Measurements from ENCODE around the gene FNBP1.

The FNBP1 gene

DNA sequence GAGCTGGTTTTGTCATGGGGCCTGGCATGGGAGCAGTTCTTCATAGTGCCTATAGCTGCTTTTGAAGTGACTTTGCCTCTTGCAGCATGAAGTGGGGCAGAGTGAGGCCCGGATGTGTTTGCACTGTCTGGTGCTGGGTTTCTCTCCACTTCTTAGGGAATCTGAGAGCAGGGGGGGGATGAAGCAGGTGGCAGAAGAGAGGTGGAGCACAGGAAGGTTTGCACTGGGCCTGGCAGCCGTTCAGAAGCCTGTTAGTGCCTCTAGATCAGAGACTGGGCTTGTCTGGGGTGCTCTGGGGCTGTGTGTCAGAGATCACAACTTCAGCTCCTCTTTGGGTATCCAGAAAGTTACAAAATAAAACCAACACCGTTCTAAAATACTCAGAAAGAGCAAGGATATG, 189.4 kb downstream of the FNBP1 start:
- H3K9me3 ChIP-seq (replicated peaks in 1 of 2; ENCODE audit: control insufficient read depth in 2 of 2, insufficient read depth in 1 of 2, low read depth in 1 of 2, low read length in 2 of 2): no peaks in the 10 kb centered on the region
- no peak overlapping the region for H2BK12ac ChIP-seq (ENCODE audit: low read length)
- H3K14ac ChIP-seq (ENCODE audit: low read length): no peak overlapping the region
- no peak overlapping the region for H3K4ac ChIP-seq (ENCODE audit: low read length)
- WGBS, 2 donors (ENCODE audit: extremely low coverage in 2 of 2, insufficient read length in 2 of 2, insufficient replicate concordance in 1 of 2): no CpG with 5 or more reads among the region's 3 CpGs
- H3K27ac ChIP-seq (replicated peaks; ENCODE audit: low read length): no peak overlapping the region
- no peak overlapping the region for H2AFZ ChIP-seq (ENCODE audit: low read length)
- no peak overlapping the region for H3K4me2 ChIP-seq (ENCODE audit: insufficient read depth, low read length, poor library complexity, severe bottlenecking)
- no peaks in the 10 kb centered on the region for H3K4me1 ChIP-seq (ENCODE audit: control insufficient read depth in 2 of 2, insufficient read depth in 1 of 2, low read depth in 1 of 2, low read length in 2 of 2)
- no peak overlapping the region for H2BK120ac ChIP-seq (ENCODE audit: low read depth, low read length)
- peaks cover 16 to 68% of the 10 kb centered on the region in 2 donors for H3K36me3 ChIP-seq (replicated peaks in 1 of 2; ENCODE audit: control insufficient read depth in 2 of 2, insufficient read depth in 2 of 2, low read length in 2 of 2)
- no peak overlapping the region for H4K8ac ChIP-seq (ENCODE audit: low read depth, low read length)
- H4K91ac ChIP-seq (ENCODE audit: low read depth, low read length, poor library complexity): no peak overlapping the region
- DNase-seq (ENCODE audit: low spot score): no peak
- H3K27me3 ChIP-seq (ENCODE audit: control insufficient read depth in 3 of 3, insufficient read depth in 3 of 3, low read depth in 1 of 3, low read length in 3 of 3): no peaks in the 10 kb centered on the region
- no peak overlapping the region for H3K18ac ChIP-seq (ENCODE audit: low read length)
- H3K4me3 ChIP-seq (ENCODE audit: low read length in 2 of 2): no peak overlapping the region
- H3K79me1 ChIP-seq (ENCODE audit: low read depth, low read length): no peaks in the 10 kb centered on the region
- no peak overlapping the region for H2AK5ac ChIP-seq (ENCODE audit: low read depth, low read length)
- H3K23ac ChIP-seq (ENCODE audit: low read depth, low read length, poor library complexity): no peak overlapping the region
- H2BK15ac ChIP-seq (ENCODE audit: low read length): no peak overlapping the region
- no peak overlapping the region for H2BK5ac ChIP-seq (ENCODE audit: low read length)
- H3K9ac ChIP-seq (ENCODE audit: low read depth, low read length, poor library complexity): no peak overlapping the region

DNA sequence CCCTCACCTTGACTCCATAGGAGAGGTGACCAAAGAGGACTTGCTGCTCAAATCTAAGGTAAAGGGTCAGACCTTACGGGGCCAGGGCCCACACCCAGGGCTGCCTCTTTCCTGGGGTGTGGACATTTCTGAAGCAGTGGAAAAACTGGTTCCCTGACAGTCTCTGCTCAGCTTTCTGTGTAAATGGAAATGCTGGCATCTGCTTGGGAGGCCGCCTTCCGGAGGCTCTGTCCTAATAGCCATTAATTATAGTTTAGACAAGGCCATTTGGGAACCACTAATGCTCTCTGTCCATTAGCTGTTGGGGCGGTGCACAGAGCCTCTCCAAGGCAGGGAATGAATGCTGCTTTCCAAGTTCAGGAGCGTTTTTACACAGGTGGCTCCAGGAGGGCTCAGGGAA, 190.4 kb downstream of the FNBP1 start:
- no peaks in the 10 kb centered on the region for H3K27me3 ChIP-seq (ENCODE audit: control insufficient read depth in 3 of 3, insufficient read depth in 3 of 3, low read depth in 1 of 3, low read length in 3 of 3)
- H3K14ac ChIP-seq (ENCODE audit: low read length): no peak overlapping the region
- no peak overlapping the region for H3K4me2 ChIP-seq (ENCODE audit: insufficient read depth, low read length, poor library complexity, severe bottlenecking)
- H2AFZ ChIP-seq (ENCODE audit: low read length): no peak overlapping the region
- no peak overlapping the region for H3K9ac ChIP-seq (ENCODE audit: low read depth, low read length, poor library complexity)
- H3K4me3 ChIP-seq (ENCODE audit: low read length in 2 of 2): no peak overlapping the region
- DNase-seq (ENCODE audit: low spot score): no peak
- peaks cover 11 to 59% of the 10 kb centered on the region in 2 donors for H3K36me3 ChIP-seq (replicated peaks in 1 of 2; ENCODE audit: control insufficient read depth in 2 of 2, insufficient read depth in 2 of 2, low read length in 2 of 2)
- no peak overlapping the region for H2BK120ac ChIP-seq (ENCODE audit: low read depth, low read length)
- H2AK5ac ChIP-seq (ENCODE audit: low read depth, low read length): no peak overlapping the region
- WGBS, 2 donors (ENCODE audit: extremely low coverage in 2 of 2, insufficient read length in 2 of 2, insufficient replicate concordance in 1 of 2): no CpG with 5 or more reads among the region's 5 CpGs
- no peak overlapping the region for H3K18ac ChIP-seq (ENCODE audit: low read length)
- H4K8ac ChIP-seq (ENCODE audit: low read depth, low read length): no peak overlapping the region
- no peaks in the 10 kb centered on the region for H3K4me1 ChIP-seq (ENCODE audit: control insufficient read depth in 2 of 2, insufficient read depth in 1 of 2, low read depth in 1 of 2, low read length in 2 of 2)
- H2BK12ac ChIP-seq (ENCODE audit: low read length): no peak overlapping the region
- no peaks in the 10 kb centered on the region for H3K9me3 ChIP-seq (replicated peaks in 1 of 2; ENCODE audit: control insufficient read depth in 2 of 2, insufficient read depth in 1 of 2, low read depth in 1 of 2, low read length in 2 of 2)
- no peak overlapping the region for H2BK5ac ChIP-seq (ENCODE audit: low read length)
- H4K91ac ChIP-seq (ENCODE audit: low read depth, low read length, poor library complexity): no peak overlapping the region
- H3K79me1 ChIP-seq (ENCODE audit: low read depth, low read length): no peaks in the 10 kb centered on the region
- H3K27ac ChIP-seq (replicated peaks; ENCODE audit: low read length): no peak overlapping the region
- no peak overlapping the region for H2BK15ac ChIP-seq (ENCODE audit: low read length)
- no peak overlapping the region for H3K4ac ChIP-seq (ENCODE audit: low read length)
- no peak overlapping the region for H3K23ac ChIP-seq (ENCODE audit: low read depth, low read length, poor library complexity)

- Histone ChIP-seq H3K4me2 (ENCODE audit: insufficient read depth, low read length, poor library complexity, severe bottlenecking) (no peak overlapping the region), H2BK12ac (ENCODE audit: low read length) (no peak overlapping the region), H3K36me3 (replicated peaks in 1 of 2; ENCODE audit: control insufficient read depth in 2 of 2, insufficient read depth in 2 of 2, low read length in 2 of 2) (peaks cover 11 to 59% of the 10 kb centered on the region in 2 donors), H3K79me1 (ENCODE audit: low read depth, low read length) (no peaks in the 10 kb centered on the region), H4K8ac (ENCODE audit: low read depth, low read length) (no peak overlapping the region), H2BK120ac (ENCODE audit: low read depth, low read length) (no peak overlapping the region), H3K27ac (replicated peaks; ENCODE audit: low read length) (no peak overlapping the region), H3K27me3 (ENCODE audit: control insufficient read depth in 3 of 3, insufficient read depth in 3 of 3, low read depth in 1 of 3, low read length in 3 of 3) (no peaks in the 10 kb centered on the region), H3K9ac (ENCODE audit: low read depth, low read length, poor library complexity) (no peak overlapping the region), H2AK5ac (ENCODE audit: low read depth, low read length) (no peak overlapping the region), H3K18ac (ENCODE audit: low read length) (no peak overlapping the region), H3K4me3 (ENCODE audit: low read length in 2 of 2) (no peak overlapping the region), H2BK5ac (ENCODE audit: low read length) (no peak overlapping the region), H2AFZ (ENCODE audit: low read length) (no peak overlapping the region), H3K4ac (ENCODE audit: low read length) (no peak overlapping the region), H2BK15ac (ENCODE audit: low read length) (no peak overlapping the region), H3K9me3 (replicated peaks in 1 of 2; ENCODE audit: control insufficient read depth in 2 of 2, insufficient read depth in 1 of 2, low read depth in 1 of 2, low read length in 2 of 2) (no peaks in the 10 kb centered on the region), H3K14ac (ENCODE audit: low read length) (no peak overlapping the region), H4K91ac (ENCODE audit: low read depth, low read length, poor library complexity) (no peak overlapping the region), H3K23ac (ENCODE audit: low read depth, low read length, poor library complexity) (no peak overlapping the region), H3K4me1 (ENCODE audit: control insufficient read depth in 2 of 2, insufficient read depth in 1 of 2, low read depth in 1 of 2, low read length in 2 of 2) (no peaks in the 10 kb centered on the region)
- WGBS, 2 donors (ENCODE audit: extremely low coverage in 2 of 2, insufficient read length in 2 of 2, insufficient replicate concordance in 1 of 2): no CpG with 5 or more reads among the region's 5 CpGs
- DNase-seq (ENCODE audit: low spot score): no peak
Observed at GRCh38 chr9:129851821-129852220, 191.2 kb downstream of the FNBP1 start.

DNA sequence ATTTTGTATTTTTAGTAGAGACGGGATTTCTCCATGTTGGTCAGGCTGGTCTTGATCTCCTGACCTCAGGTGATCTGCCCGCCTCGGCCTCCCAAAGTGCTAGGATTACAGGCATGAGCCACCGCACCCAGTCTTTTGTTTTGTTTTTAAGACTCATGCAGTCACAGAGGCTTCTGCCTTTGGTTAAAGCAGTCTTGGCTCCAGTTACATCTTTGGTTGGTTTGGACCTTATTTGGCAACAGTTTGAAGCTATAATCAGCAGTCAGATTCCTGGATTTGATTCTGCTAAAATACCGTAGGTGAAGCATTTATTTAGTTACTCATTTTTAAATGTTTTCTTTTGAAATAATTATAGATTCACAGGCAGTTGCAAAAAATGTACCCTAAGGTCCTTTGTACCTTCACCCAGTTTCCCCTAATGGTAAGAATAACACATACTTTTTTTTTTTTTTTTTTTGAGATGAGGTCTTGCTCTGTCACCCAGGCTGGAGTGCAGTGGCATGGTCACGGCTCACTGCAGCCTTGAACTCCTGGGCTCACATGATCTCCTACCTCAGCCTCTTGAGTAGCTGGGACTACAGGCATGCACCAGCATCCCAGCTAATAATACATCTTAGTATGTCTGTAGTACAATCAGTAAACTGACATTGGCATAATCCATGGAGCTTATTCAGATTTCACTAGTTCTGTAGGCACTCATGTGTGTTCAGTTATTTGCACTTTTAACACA, 192.0 kb downstream of the FNBP1 start:
- Histone ChIP-seq H2AFZ (ENCODE audit: low read length) (no peak overlapping the region), H2AK5ac (ENCODE audit: low read depth, low read length) (no peak overlapping the region), H2BK120ac (ENCODE audit: low read depth, low read length) (no peak overlapping the region), H3K14ac (ENCODE audit: low read length) (no peak overlapping the region), H3K4me2 (ENCODE audit: insufficient read depth, low read length, poor library complexity, severe bottlenecking) (no peak overlapping the region), H3K18ac (ENCODE audit: low read length) (no peak overlapping the region), H4K91ac (ENCODE audit: low read depth, low read length, poor library complexity) (no peak overlapping the region), H3K4me1 (ENCODE audit: control insufficient read depth in 2 of 2, insufficient read depth in 1 of 2, low read depth in 1 of 2, low read length in 2 of 2) (no peaks in the 10 kb centered on the region), H3K9ac (ENCODE audit: low read depth, low read length, poor library complexity) (no peak overlapping the region), H3K79me1 (ENCODE audit: low read depth, low read length) (no peaks in the 10 kb centered on the region), H3K4ac (ENCODE audit: low read length) (no peak overlapping the region), H4K8ac (ENCODE audit: low read depth, low read length) (no peak overlapping the region), H3K36me3 (replicated peaks in 1 of 2; ENCODE audit: control insufficient read depth in 2 of 2, insufficient read depth in 2 of 2, low read length in 2 of 2) (peaks cover 9 to 53% of the 10 kb centered on the region in 2 donors), H3K27ac (replicated peaks; ENCODE audit: low read length) (no peak overlapping the region), H2BK5ac (ENCODE audit: low read length) (no peak overlapping the region), H3K4me3 (ENCODE audit: low read length in 2 of 2) (no peak overlapping the region), H3K27me3 (ENCODE audit: control insufficient read depth in 3 of 3, insufficient read depth in 3 of 3, low read depth in 1 of 3, low read length in 3 of 3) (no peaks in the 10 kb centered on the region), H2BK15ac (ENCODE audit: low read length) (no peak overlapping the region), H2BK12ac (ENCODE audit: low read length) (no peak overlapping the region), H3K23ac (ENCODE audit: low read depth, low read length, poor library complexity) (no peak overlapping the region), H3K9me3 (replicated peaks in 1 of 2; ENCODE audit: control insufficient read depth in 2 of 2, insufficient read depth in 1 of 2, low read depth in 1 of 2, low read length in 2 of 2) (no peaks in the 10 kb centered on the region)
- no CpG with 5 or more reads among the region's 6 CpGs for WGBS, 2 donors (ENCODE audit: extremely low coverage in 2 of 2, insufficient read length in 2 of 2, insufficient replicate concordance in 1 of 2)
- DNase-seq (ENCODE audit: low spot score): no peak
